HepG2 (cell line): ENCODE data around the gene SSU72. TPM values are rescaled to one million over a fixed set of nuclear protein-coding genes. Genes with fewer than 3 reads are reported as not detected.

Experiments
- ATAC-seq: fragments of 200-7000 bp; cut with Tn5 transposase; 3 replicates; pipeline ENCODE4 v1.9.1; 2020; ENCODE audit warnings: mild to moderate bottlenecking, moderate library complexity
- BruUV-seq: library from RNA; stranded (reverse); fragments of 400-500 nt; replicated peaks from 2 replicates; lab custom pipeline; 2021; lab: Mats Ljungman, UMichigan
- CTCF ChIA-PET: fragments of 300-600 bp; formaldehyde crosslinking; extraction: SDS; loops from one replicate; lab custom pipeline; 2021; ENCODE audit warnings: low total read pairs, inconsistent platforms, low intra/inter-chr PET ratio; lab: Yijun Ruan, JAX
- POLR2A ChIA-PET: fragments of 350-600 bp; sonication (Branson Sonifier 250); formaldehyde crosslinking; loops from one replicate; lab custom pipeline; 2020; ENCODE audit warnings: antibody characterized with exemption, inconsistent platforms; lab: Yijun Ruan, JAX
- DNase-seq: peaks from one replicate; pipeline ENCODE4 v3.0.0-alpha.2; 2015; ENCODE audit warnings: low spot score
- FAIRE-seq: peaks from 3 replicates; lab custom pipeline; 2011; peaks lifted over from hg19 to GRCh38; lab: Jason Lieb, UNC
- H2AFZ ChIP-seq: one replicate; pipeline ENCODE4 v1.6.1; 2011; ENCODE audit warnings: low read length, inconsistent platforms
- H3K27ac ChIP-seq: fragments of 300-600 bp; 3 replicates; pipeline ENCODE4 v1.8.0; 2011; ENCODE audit warnings: mixed run types, mild to moderate bottlenecking, mixed read lengths, low read length, inconsistent platforms; ENCODE audit not compliant: insufficient read depth; ENCODE audit errors: extremely low read length
- H3K27me3 ChIP-seq, 2 experiments: fragments of 200-600 bp in 1 of 2; 2 replicates in 1 of 2; 3 replicates in 1 of 2; pipeline versions ENCODE4 v1.6.0 to v1.8.0; 2011; ENCODE audit warnings: low read length in 2 of 2, mild to moderate bottlenecking in 2 of 2, moderate library complexity in 2 of 2, inconsistent platforms in 1 of 2; ENCODE audit not compliant: insufficient read depth in 2 of 2, control insufficient read depth in 1 of 2
- H3K36me3 ChIP-seq, 2 experiments: fragments of 200-600 bp in 1 of 2; replicated peaks in 1 of 2; 2 replicates in 1 of 2; 3 replicates in 1 of 2; pipeline versions ENCODE4 v1.5.1 to v1.8.0; 2011; ENCODE audit warnings: low read length in 2 of 2, inconsistent platforms in 1 of 2; ENCODE audit not compliant: insufficient read depth in 2 of 2, control insufficient read depth in 1 of 2
- H3K4me1 ChIP-seq: 2 replicates; pipeline ENCODE4 v1.5.1; 2012; ENCODE audit warnings: low read length, inconsistent platforms; ENCODE audit not compliant: insufficient read depth
- H3K4me2 ChIP-seq: 2 replicates; pipeline ENCODE4 v1.6.0; 2011; ENCODE audit warnings: low read depth, low read length, inconsistent platforms
- H3K4me3 ChIP-seq, 3 experiments: fragments of 200-600 bp in 1 of 3; sonication (generic), shearing (Covaris generic) in 1 of 3; replicated peaks in 1 of 3; 2 replicates each; pipeline ENCODE4 v1.5.1; 2011 to 2016; ENCODE audit warnings: low read length in 3 of 3, inconsistent platforms in 2 of 3, low read depth in 2 of 3, mild to moderate bottlenecking in 2 of 3, control low read depth in 1 of 3, mixed read lengths in 1 of 3; ENCODE audit not compliant: insufficient read depth in 1 of 3
- H3K79me2 ChIP-seq: one replicate; pipeline ENCODE4 v1.6.1; 2011; ENCODE audit warnings: low read length, inconsistent platforms; ENCODE audit not compliant: insufficient read depth
- H3K9ac ChIP-seq: 2 replicates; pipeline ENCODE4 v1.6.0; 2011; ENCODE audit warnings: mild to moderate bottlenecking, low read depth, low read length, inconsistent platforms; ENCODE audit not compliant: insufficient read depth
- H3K9me3 ChIP-seq: 2 replicates; pipeline ENCODE4 v1.5.1; 2012; ENCODE audit warnings: mild to moderate bottlenecking, low read length
- H4K20me1 ChIP-seq: 2 replicates; pipeline ENCODE4 v1.6.0; 2011; ENCODE audit warnings: inconsistent platforms, mild to moderate bottlenecking, low read length, moderate library complexity; ENCODE audit not compliant: insufficient read depth
- JUN ChIP-seq: sonication (generic); formaldehyde crosslinking; IDR thresholded peaks from 2 replicates; pipeline ENCODE4 v1.4.0; 2020; ENCODE audit warnings: mild to moderate bottlenecking, missing genetic modification reagents
- MED13 ChIP-seq: sonication (generic); formaldehyde crosslinking; IDR thresholded peaks from 2 replicates; pipeline ENCODE4 v1.5.0; 2020; ENCODE audit warnings: missing genetic modification reagents
- PITX1 ChIP-seq: sonication (generic); formaldehyde crosslinking; IDR thresholded peaks from 2 replicates; pipeline ENCODE4 v1.5.1; 2020; ENCODE audit warnings: mild to moderate bottlenecking, missing genetic modification reagents
- RBM39 ChIP-seq: fragments of 200-400 bp; formaldehyde crosslinking; IDR thresholded peaks from one replicate; pipeline ENCODE4 v1.6.1; 2018; ENCODE audit warnings: antibody characterized with exemption, mild to moderate bottlenecking, low read depth, low read length; ENCODE audit not compliant: poor library complexity, severe bottlenecking
- SALL2 ChIP-seq: sonication (generic); formaldehyde crosslinking; IDR thresholded peaks from 2 replicates; pipeline ENCODE4 v1.8.1; 2023; ENCODE audit warnings: mild to moderate bottlenecking, missing genetic modification reagents, inconsistent platforms
- ZBTB25 ChIP-seq: IDR thresholded peaks from 2 replicates; pipeline ENCODE4 v1.6.1; 2018; ENCODE audit warnings: missing genetic modification reagents
- ZBTB44 ChIP-seq: sonication (generic); formaldehyde crosslinking; IDR thresholded peaks from 2 replicates; pipeline ENCODE4 v1.4.0; 2020; ENCODE audit warnings: missing genetic modification reagents
- ZNF274 ChIP-seq: sonication (generic); formaldehyde crosslinking; IDR thresholded peaks from 2 replicates; pipeline ENCODE4 v1.5.1; 2020; ENCODE audit warnings: mild to moderate bottlenecking, missing genetic modification reagents
- ZNF329 ChIP-seq: sonication (generic); formaldehyde crosslinking; IDR thresholded peaks from 2 replicates; pipeline ENCODE4 v1.9.0; 2021; ENCODE audit warnings: low read depth, mild to moderate bottlenecking, missing genetic modification reagents
- ZNF460 ChIP-seq: sonication (generic); formaldehyde crosslinking; IDR thresholded peaks from 2 replicates; pipeline ENCODE4 v1.5.1; 2020; ENCODE audit warnings: missing genetic modification reagents, mild to moderate bottlenecking, borderline replicate concordance
- ZNF572 ChIP-seq: sonication (generic); formaldehyde crosslinking; IDR thresholded peaks from 2 replicates; pipeline ENCODE4 v1.5.1; 2020; ENCODE audit warnings: mild to moderate bottlenecking, missing genetic modification reagents
- ZNF629 ChIP-seq: sonication (generic); formaldehyde crosslinking; conservative IDR thresholded peaks from 2 replicates; pipeline ENCODE4 v1.5.0; 2020; ENCODE audit warnings: missing genetic modification reagents
- WGBS: methylation state at CpG from one replicate; pipeline ENCODE4 v1.1.6; 2017; ENCODE audit warnings: low lambda C conversion rate; 5-methylcytosine and 5-hydroxymethylcytosine counted together
- in situ Hi-C: cut with HindIII; loops from 2 replicates; pipeline ENCODE4 v1.10.0; 2017; ENCODE audit warnings: low pct_unique_long_range_greater_than_20kb; ENCODE audit not compliant: extremely low pct_ligation_motif_present
- intact Hi-C: fragments of 100-400 bp; cut with micrococcal nuclease; formaldehyde crosslinking; loops from one replicate; pipeline ENCODE4 v1.10.0; 2022; ENCODE audit not compliant: unreplicated experiment
- polyA plus RNA-seq, 8 experiments: library from polyadenylated mRNA; depleted of rRNA in 3 of 8; stranded (reverse) in 7 of 8; unstranded in 1 of 8; fragments of >200 nt; fragmentation: Illumina TruSeq in 4 of 8; extraction: Trizol in 4 of 8; gene quantifications; 2 replicates each; pipeline versions ENCODE4 v1.2.1 to v1.2.3, GENCODE V29; 2011 to 2016; ENCODE audit warnings: low read depth in 4 of 8, missing spikeins in 1 of 8, mixed read lengths in 1 of 8; ENCODE audit not compliant: insufficient read depth in 1 of 8
- total RNA-seq, 5 experiments: library from RNA; depleted of rRNA; stranded (reverse); fragments of >200 nt; fragmentation: Illumina TruSeq; extraction: Trizol; gene quantifications; 2 replicates each; pipeline ENCODE4 v1.2.3, GENCODE V29; 2016; ENCODE audit warnings: low read depth in 1 of 5
- TF ChIP-seq, protein P1 (sequence below): sonication (generic); formaldehyde crosslinking; IDR thresholded peaks from 2 replicates; pipeline ENCODE4 v1.4.0; 2020; ENCODE audit warnings: missing genetic modification reagents
- TF ChIP-seq, protein P2 (sequence below): conservative IDR thresholded peaks from 2 replicates; pipeline ENCODE4 v1.6.1; 2018; ENCODE audit warnings: missing genetic modification reagents

Gene SSU72
- total and polyA plus RNA-seq, 2 of the 13 experiments (the other 11 are each of a cell fraction or from before 2014, with no cell fraction given) = 42.8 to 67.1 TPM

DNA sequence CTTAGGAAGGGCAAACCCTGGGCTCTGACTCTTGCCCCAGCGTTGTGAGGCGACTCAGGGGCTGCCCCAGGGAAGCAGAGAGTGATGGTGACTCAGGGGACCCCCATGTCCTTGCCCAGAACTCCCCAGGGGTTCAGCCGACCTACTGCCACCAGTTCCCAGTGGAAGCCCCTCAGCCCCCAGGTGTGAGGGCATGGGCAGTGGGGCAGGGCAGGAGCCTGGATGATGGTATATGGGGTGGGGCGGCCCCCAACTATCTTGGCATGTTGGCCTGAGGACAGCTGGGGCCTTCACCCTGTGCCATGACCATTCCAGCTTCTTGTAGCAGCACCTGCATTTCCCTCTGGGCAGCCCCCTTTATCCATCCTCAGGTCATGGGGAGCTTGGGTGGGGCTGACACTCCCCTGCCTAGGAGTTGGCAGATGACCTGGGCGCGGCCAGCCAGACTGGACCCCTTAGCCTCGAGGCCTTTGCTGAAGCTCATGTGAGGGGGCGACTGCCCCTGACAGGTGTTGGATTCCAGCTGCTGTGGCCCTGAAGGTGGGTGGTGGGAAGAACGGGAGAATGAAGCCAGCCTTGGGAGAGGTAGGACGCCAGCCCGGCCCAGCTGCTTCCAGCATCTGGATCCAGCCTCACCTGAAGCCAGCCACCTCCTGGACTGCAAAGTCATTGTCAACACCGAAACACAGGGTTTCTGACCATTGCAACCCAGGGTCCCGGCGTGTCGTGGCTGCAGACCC, 27.1 kb upstream of the SSU72 start:
- ATAC-seq = no peak

GRCh38 chr1:1600861-1601563, 26.3 kb upstream of the SSU72 start:
- Histone ChIP-seq H3K9me3 (no peaks in the 10 kb centered on the region), H3K9ac (peak overlapping the region; percentile 39), H3K27ac (no peak overlapping the region), H3K79me2 (no peaks in the 10 kb centered on the region), H3K4me2 (peak overlapping the region; percentile 76), H3K4me1 (peaks cover 57% of the 10 kb centered on the region), H3K27me3 (peaks cover 7 to 21% of the 10 kb centered on the region in 2 experiments), H3K4me3 (peak overlapping the region; percentile 21 to 70 (median 50); a peak in 4 of 6 replicates), H2AFZ (no peak overlapping the region), H4K20me1 (no peaks in the 10 kb centered on the region), H3K36me3 (no peaks in the 10 kb centered on the region)
- 59% methylated on average over 10 of the region's 22 CpGs for WGBS
- no peak for DNase-seq
- FAIRE-seq = no peak
- BruUV-seq = no TSS peak
- intact Hi-C loops = no loop called here
- peak; percentile 10 for ATAC-seq
- in situ Hi-C loops = no loop called here
- ChIA-PET CTCF (no interaction called here), POLR2A (interaction anchor here (1.1 kb wide), 1 partner anchor 13 kb away, joined by 3 read pairs; no protein-coding TSS in a partner anchor)
- TF ChIP-seq ZNF629 (CRISPR knock-in tag) (no peak), MED13 (no peak), PITX1 (CRISPR knock-in tag) (peak; percentile 21; the same call in 1 of the 2 replicates), ZNF274 (CRISPR knock-in tag) (0 out of 2 replicates have a peak, but pooled peaks have one; percentile 6), ZNF460 (CRISPR knock-in tag) (no peak), ZBTB25 (CRISPR knock-in tag) (no peak), ZBTB44 (no peak)
- TF ChIP-seq, protein P1, sequence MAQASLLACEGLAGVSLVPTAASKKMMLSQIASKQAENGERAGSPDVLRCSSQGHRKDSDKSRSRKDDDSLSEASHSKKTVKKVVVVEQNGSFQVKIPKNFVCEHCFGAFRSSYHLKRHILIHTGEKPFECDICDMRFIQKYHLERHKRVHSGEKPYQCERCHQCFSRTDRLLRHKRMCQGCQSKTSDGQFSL = peak; percentile 57; the same call in 1 of the 2 replicates
- TF ChIP-seq, protein P2, sequence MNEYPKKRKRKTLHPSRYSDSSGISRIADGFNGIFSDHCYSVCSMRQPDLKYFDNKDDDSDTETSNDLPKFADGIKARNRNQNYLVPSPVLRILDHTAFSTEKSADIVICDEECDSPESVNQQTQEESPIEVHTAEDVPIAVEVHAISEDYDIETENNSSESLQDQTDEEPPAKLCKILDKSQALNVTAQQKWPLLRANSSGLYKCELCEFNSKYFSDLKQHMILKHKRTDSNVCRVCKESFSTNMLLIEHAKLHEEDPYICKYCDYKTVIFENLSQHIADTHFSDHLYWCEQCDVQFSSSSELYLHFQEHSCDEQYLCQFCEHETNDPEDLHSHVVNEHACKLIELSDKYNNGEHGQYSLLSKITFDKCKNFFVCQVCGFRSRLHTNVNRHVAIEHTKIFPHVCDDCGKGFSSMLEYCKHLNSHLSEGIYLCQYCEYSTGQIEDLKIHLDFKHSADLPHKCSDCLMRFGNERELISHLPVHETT (CRISPR knock-in tag) = no peak

More for the DNA sequence above, 27.1 kb upstream of the SSU72 start:
- Histone ChIP-seq H4K20me1 (no peaks in the 10 kb centered on the region), H3K36me3 (no peaks in the 10 kb centered on the region), H3K4me2 (peak overlapping the region; percentile 76; the same call in 1 of the 2 replicates), H3K9ac (no peak overlapping the region), H3K4me1 (peaks cover 52% of the 10 kb centered on the region), H3K27ac (no peak overlapping the region), H3K27me3 (peaks cover 6 to 13% of the 10 kb centered on the region in 2 experiments), H3K79me2 (no peaks in the 10 kb centered on the region), H3K9me3 (no peaks in the 10 kb centered on the region), H3K4me3 (peak overlapping the region in 2 of 3 experiments; percentile 21 to 70; a peak in 1 of 6 replicates), H2AFZ (no peak overlapping the region)
- BruUV-seq = no TSS peak
- DNase-seq (no peak), FAIRE-seq (no peak)
- in situ Hi-C loops (no loop called here), intact Hi-C loops (no loop called here)
- CTCF ChIA-PET = no interaction called here
- WGBS = 64% methylated on average over 5 of the region's 15 CpGs
- peak; percentile 99 for TF ChIP-seq ZNF329 (CRISPR knock-in tag)
- no peak for TF ChIP-seq JUN (CRISPR knock-in tag)
- TF ChIP-seq ZNF572 = 0 out of 2 replicates have a peak, but pooled peaks have one; percentile 2
- TF ChIP-seq SALL2 (CRISPR knock-in tag) = no peak
- peak; percentile 12 for TF ChIP-seq RBM39
- POLR2A ChIA-PET = interaction anchor here (1.1 kb wide), 1 partner anchor 12 kb away, joined by 3 read pairs; no protein-coding TSS in a partner anchor
